Placental pericyte (primary cell): ENCODE results near the gene PLXDC2. TPM values are rescaled to one million over a fixed set of nuclear protein-coding genes. Genes with fewer than 3 reads are reported as not detected.

Experiments used
- small RNA-seq: library from RNA; depleted of rRNA; stranded (forward); fragments of <200 nt; gene quantifications from one replicate; pipeline ENCODE3, GENCODE V24; 2012; ENCODE audit warnings: low replicate concordance
- total RNA-seq: library from RNA; depleted of rRNA; stranded (reverse); fragments of >200 nt; gene quantifications from 2 replicates; pipeline ENCODE4 v1.2.3, GENCODE V29; 2012

PLXDC2 gene
- total RNA-seq, result 3.6 and 4.6 TPM in 2 replicates

DNA sequence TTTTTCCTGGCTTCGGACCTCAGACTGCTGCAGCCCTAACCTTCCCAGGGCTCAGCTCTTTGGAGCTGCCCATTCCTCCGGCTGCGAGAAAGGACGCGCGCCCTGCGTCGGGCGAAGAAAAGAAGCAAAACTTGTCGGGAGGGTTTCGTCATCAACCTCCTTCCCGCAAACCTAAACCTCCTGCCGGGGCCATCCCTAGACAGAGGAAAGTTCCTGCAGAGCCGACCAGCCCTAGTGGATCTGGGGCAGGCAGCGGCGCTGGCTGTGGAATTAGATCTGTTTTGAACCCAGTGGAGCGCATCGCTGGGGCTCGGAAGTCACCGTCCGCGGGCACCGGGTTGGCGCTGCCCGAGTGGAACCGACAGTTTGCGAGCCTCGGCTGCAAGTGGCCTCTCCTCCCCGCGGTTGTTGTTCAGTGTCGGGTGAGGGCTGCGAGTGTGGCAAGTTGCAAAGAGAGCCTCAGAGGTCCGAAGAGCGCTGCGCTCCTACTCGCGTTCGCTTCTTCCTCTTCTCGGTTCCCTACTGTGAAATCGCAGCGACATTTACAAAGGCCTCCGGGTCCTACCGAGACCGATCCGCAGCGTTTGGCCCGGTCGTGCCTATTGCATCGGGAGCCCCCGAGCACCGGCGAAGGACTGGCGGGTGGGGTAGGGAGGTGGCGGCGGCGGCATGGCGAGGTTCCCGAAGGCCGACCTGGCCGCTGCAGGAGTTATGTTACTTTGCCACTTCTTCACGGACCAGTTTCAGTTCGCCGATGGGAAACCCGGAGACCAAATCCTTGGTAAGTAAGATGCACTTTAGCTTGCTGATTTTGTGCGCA is at the start of gene PLXDC2:
Gene PLXDC2, plus strand, starts transcription at position 22 of the 820 bp plus-strand sequence.

Small RNAs within 50 kb of the gene (small RNA-seq; reads per million reads assigned to genes)
- gene RNU6-1212P, result not detected
